Inferior parietal cortex (tissue), 1 donor: Measurements from ENCODE around the gene ARHGEF1.

Experiments used
- DNase-seq: peaks from one replicate; pipeline ENCODE4 v3.0.0-alpha.2; 2016; ENCODE audit errors: extremely low spot score

ARHGEF1 gene

GRCh38 chr19:41918653-41919244, 35.8 kb downstream of the ARHGEF1 start:
- DNase-seq: no peak

- no peak for DNase-seq
Measured at GRCh38 chr19:41919948-41920712, 37.1 kb downstream of the ARHGEF1 start.

GRCh38 chr19:41920882-41921576, 38.0 kb downstream of the ARHGEF1 start:
- DNase-seq: no peak

GRCh38 chr19:41921577-41922576, 38.9 kb downstream of the ARHGEF1 start:
- no peak for DNase-seq

GRCh38 chr19:41922585-41922984, 39.6 kb downstream of the ARHGEF1 start:
- DNase-seq: no peak

DNA sequence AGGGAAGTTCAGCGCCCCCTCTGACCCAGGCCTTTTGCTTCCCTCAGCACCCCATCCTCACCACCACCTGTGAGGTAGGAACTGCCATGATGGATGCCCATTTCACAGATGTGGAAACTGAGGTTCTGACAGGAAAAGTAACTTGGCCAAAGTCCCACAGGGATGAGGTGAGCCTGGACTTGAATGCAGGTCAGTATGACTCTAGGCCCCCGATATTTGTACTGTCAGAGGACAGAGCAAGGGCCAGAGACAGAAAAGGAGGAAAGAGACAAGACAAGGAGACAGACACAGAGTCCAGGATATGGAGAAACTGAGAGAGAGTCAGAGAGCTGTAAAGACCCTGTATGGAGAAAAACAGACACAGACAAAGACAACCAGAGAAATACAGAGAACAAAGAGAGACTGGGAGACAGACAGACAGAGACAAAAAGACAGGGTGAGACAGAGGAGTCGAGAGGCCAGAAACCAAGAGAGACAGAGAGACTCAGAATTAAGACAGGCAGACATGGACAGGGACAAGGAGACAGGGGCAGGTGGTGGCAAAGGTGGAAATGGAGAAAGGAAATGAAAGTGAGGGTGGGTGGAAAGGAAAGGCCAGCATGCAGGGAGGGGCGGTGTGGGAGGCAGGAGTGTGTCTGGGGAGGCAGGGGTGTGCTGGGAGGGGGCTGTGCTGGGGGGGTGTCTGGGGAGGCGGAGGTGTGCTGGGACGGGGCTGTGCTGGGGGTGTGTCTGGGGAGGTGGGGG, 40.2 kb downstream of the ARHGEF1 start:
- no peak for DNase-seq

GRCh38 chr19:41924151-41925145, 41.5 kb downstream of the ARHGEF1 start:
- DNase-seq: no peak

DNA sequence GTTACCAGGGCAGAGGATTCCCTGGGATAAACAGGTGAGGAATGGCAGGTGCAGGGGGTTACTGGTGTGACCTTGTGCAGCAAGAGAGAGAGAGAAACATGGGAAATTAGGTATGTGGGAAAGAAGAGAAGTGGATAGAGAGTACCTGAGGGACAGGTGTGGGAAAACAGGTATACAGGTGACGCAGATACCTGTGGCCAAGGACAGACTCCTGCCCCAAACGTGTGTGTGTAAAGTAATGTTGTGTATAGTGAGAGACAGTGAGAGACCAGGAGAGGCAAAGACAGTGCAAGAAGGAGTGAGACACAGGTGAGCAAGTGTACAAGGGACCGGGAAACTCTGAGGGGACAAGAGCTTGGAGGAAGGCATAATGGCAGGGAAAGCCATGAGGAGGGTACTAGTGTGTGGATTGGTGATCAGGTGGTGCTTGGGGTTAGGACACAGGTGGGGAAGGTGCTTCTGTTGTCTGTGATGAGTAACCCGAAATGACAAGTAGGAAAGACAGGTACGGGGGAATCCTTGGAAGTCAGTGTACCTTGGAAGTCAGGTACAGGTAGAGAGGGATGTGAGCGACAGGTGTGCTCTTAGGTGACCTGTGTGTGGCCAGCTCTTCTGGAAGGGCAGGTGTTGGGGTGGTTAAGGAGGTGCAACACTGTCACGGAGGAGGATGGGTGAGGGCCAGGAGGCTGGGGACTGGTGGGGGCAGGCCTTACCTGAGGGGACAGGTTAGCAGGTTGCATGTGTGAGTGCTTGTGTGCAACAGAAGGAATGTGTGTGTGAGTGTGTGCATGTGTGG, 42.4 kb downstream of the ARHGEF1 start:
- no peak for DNase-seq

DNA sequence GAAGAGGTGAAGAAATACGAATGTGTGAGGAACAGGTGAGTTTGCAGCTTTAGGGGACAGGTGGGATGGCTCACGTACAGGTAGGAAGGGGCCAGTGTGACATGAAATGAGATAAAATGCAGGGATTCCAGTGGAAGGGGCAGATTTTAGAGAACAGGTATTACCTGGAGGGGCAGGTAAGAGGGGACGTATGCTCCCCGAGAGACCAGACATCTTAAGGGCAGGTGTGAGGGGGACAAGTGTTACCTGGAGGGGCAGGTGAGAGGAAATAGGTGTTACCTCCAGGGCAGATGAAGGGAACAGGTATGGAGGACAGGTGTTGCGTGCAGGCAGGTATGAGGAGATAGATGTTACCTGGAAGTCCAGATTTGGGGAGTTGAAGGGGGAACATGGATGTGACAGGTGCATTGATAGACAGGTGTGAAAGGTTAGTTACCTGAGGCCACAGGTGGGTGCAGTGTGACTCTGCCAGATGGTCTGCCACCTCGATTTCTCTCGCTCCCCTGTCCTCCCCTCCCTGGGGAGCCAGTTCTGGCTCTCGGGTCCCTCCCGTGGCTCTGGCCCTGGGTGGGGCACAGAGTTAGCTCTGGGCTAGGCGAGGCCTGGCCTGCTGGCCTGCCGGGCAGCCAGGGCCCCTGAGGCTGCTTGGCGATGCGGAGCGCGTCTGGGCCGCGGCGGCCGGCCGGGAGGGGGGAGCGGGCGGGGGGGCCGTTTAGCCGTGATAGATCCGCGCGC, 43.2 kb downstream of the ARHGEF1 start:
- no peak for DNase-seq

GRCh38 chr19:41926763-41927496, 43.9 kb downstream of the ARHGEF1 start:
- no peak for DNase-seq

- no peak for DNase-seq
Measured at GRCh38 chr19:41927497-41928192, 44.7 kb downstream of the ARHGEF1 start.

DNA sequence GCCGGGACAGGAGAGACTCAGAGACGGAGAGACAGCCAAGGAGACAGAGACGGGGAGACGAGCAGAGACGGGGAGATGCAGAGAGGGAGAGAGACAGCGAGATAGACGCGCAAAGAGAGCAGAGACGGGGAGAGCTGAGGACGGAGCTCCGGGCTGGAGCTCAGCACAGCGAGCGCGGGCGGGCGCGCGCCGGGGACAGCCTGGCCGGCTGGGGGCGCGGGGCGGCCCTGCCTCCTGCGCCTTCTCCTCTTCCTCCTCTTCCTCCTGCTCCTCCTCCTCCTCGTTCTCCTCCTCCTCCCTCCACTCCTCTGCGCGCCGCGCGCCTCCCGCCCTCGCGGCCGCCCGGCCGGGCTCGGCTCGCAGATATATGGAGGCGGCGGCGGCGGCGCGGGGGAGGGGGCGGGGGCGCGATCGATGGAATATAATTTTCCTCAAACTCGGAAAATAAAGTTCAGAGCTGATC, 45.3 kb downstream of the ARHGEF1 start, which contains the start of gene ERFL:
ERFL (minus strand) TSS at position 229 of the 463 bp plus-strand sequence. CDS start 15,530 bp downstream, outside the sequence.
- DNase-seq: no peak

- DNase-seq: no peak
Measured at GRCh38 chr19:41928754-41929535, 46.0 kb downstream of the ARHGEF1 start.

DNA sequence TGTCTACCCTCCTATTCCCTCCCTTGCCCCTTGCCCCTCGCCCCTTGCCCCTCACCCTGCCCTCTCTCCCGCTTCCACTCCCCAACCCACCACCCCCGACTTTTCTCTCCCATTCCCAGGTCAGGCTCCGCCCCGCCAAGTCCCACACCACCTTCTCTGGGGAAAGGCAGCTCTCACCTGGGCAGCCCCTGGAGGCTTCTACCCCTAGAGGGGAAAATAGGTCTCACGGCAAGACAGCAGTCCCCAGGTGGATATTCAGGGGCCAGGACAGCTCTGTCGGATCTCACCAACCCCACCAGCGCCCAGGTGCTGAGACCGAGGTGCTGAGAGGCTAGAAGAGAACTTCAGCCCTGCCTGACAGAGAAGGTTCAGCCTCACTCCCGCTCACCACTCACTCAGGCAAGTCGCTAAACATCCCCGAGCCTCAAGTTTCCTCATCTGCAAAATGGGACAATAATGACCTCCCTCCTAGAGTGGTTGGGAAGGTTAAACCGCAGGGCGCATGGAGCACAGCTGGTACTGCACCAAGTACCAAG, 46.6 kb downstream of the ARHGEF1 start:
- no peak for DNase-seq

DNA sequence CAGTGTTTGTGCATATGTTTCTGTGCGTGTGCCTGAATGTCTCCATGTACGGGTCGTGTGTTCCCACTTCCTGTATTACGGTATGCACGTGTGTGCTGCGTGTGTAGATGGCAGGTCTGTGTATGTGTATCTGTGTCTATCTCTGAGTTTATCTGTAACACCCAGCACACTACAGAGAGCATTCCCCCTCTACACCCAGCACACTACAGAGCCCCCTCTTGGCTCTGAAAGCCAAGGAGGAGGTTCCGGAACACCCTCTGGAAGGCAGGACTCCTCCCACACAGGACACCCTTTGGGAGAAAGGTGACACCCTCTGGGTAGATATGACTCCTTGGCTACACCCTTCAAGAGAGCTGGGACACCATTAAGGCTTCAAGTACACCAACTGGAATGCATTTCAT, 47.3 kb downstream of the ARHGEF1 start:
- DNase-seq: peak; percentile 13
